Stimulated activated CD8-positive, alpha-beta memory T cell treated with anti-CD3 and anti-CD28 coated beads, Interleukin-4, amount 100 ng/mL, for 48 hours (primary cell): ENCODE measurements around the gene PGC.
A peak's percentile ranks its signal among the peaks of the same experiment; 100 is the strongest.

Experiments
- DNase-seq: peaks from one replicate; pipeline ENCODE4 v3.0.0-alpha.2; 2020

Gene PGC

DNA sequence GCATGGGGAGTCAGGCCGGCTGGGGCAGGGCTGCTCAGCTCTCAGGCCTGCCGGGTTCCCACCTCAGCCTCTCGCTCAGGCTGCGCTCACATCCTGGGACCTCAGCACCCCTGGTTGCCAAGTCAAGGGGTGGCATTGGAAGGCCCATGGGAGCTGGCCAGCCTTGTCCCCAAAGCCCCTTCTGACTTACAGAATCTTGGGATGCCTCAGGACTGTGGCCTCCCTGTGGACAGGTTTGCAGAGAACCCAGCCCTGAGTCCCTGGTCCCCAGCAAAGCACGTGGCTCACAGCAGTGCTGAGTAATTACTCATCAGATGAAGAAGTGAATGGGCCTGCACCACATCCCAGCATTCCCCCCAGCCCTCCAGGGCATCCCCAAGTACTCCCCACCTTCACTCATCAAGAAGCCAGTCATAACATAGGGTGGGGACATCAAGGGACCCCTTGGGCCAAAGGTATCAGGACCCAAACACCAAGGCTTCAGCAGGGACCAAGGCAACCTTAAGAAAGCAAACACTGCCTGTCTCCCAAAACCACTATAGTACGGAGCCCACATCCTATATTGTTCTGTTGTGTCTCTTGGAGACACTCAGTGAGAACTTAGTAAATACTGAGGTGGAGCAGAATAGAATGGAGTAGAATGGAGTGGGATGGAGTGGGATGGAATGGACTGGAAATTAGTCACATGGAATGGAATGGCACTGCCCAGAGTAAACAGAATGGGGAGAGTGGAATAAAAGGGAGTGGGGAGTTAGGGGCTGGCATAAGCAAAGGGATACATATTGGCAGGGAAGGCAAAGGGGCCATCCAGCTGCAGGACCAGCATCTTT, 3.6 kb downstream of the PGC start:
- no peak for DNase-seq

DNA sequence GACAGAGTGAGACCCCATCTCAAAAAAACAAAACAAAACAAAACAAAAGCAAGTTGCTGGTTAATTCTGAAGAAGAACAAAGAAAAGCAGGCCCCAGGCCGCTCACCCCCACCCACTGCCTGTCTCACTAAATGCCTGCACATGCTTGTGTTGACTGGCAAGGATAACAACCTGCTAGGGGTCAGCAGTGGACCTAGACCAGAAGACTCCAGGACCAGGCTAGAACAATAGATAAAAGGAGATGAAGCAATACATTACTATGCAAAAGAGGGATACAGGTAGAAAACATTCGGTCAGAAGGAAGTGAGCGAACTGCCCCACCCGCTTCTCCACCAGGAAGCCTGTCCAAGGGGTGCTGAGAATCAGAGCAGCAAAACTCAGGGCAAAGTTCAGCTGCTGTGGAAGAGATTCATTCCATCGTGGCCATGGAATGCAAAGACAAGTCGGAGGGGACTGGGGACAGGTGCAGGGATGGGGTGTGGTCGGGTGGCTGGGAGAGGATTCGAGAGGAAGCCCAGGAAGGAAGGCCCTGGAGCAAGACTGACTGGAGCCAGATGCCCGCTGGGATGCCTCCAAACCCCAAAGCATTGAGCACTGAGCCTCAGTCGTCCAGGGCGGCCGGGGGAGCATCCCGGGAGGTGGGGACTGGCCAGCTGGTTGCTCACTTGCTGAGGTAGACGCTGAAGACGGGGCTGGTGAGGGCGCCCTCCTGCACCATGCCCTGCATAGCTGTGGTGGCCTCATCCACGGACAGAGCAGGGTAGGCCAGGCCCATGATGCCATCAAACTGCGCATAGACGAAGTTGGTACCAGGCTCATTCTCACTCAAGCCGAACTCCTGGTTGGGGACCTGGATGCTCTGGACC, 5.3 kb downstream of the PGC start:
- no peak for DNase-seq

DNA sequence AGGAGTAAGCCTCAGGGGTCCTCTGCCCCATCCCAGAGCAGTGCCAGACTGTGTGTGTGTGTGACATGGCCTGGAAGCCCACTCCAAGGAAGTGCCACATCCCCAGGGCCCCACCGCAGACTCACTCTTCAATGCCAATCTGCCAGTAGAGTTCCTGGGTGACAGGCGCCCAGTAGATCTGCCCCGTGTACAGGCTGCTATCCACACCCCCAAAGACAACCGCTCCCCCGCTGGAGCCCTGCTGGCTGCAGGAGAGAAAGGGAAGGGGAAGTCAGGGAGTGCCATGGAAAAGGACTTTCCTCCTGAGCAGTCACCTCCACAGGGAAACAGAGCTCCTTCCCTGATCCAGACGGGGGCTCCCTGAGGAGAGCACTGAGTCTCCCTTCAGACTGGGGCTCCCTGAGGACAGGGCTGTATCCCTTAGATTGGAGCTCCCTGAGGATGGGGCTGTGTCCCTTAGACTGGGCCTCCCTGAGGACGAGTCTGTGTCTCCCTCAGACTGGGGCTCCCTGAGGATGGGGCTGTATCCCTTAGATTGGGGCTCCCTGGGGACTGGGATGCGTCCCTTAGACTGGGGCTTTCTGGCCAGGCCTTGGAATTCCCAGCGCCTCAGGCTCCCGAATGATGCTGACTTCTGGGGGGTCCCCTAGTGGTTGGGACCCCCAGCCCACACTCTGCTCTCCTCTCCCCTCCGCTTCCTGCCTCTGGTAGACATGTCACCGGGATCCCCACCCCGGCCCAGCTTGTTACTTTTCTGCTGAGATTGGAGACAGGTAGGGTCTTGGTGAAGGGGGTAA, 6.6 kb downstream of the PGC start:
- no peak for DNase-seq

DNA sequence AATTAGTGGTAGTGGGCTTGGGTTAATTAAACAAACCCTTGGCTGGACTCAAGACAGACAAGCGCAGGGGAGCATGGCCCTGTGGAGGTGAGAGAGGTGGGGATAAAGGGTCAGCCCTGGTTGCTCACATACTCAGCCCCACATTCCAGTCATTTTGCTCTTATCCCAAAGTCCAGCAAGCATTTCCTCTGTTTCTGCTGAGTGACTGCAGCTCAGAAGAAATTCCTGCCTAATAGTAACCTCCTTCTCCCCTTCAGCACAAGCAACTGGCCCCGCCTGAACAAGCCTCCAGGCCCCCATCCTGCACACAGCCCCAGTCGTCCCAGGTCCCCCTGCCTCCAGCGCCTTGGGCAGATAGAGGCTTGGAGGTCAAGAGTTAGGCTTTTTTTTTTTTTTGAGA, 8.2 kb downstream of the PGC start:
- no peak for DNase-seq

DNA sequence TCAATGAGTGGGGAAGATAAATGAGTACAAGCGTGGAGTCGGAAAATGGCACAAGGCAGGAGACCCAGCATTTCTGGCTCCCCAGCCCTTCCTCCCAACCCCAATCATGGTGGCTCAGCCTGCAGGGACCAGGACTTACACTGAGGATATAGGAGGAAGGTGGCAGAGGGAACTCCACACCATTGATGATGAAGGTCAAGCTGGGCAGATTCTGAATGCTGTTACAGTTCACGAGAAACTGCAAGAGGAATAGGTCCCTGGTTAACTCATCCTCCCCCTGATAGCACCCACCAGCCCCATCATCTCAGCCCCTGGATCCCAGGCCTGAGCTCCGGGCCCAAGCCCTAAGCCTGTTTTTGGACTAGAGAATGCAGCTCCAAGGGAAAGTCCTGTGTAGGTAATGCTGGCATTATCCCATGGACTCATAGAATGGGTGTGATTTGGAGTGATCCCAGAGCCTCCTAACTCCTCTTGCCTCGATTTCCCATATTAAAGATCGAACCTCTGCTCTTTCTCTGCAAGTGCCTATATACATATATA, 9.5 kb downstream of the PGC start:
- no peak for DNase-seq

DNA sequence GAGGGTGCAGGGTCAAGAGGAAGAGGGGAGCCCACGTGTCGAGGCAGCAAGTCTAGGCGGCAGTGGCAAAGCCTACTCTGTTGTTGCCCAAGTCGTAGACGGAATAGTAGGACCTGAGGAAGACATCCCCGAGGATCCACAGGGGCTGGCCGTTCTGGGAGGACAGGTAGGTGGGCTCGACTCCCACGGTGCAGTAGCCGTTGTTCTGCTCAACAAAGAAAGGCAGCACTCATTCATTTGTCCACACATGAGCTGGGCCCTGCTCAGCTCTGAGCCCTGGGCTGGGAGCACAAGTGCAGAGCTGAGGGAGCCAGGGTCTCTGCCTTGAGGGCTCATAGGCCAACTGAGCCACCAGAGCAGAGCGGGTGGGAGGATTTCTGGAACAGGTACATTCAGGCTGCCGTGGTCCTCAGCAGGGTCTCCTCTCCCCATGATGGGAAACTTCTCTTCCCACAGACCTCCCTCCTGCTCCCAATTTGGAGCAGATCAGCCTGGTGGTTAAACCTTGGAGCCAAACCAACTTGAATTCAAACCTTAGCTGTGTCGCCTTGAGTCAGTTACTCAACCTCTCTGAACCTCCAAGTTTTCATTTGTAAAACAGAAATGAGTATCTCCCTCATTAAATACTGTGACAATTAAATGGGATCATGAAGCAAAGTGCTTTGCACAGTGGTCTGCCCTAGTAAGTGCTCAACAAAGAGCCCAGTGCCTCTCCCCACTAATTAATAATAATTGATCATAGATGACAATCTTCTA, 10.2 kb downstream of the PGC start:
- DNase-seq = no peak

DNA sequence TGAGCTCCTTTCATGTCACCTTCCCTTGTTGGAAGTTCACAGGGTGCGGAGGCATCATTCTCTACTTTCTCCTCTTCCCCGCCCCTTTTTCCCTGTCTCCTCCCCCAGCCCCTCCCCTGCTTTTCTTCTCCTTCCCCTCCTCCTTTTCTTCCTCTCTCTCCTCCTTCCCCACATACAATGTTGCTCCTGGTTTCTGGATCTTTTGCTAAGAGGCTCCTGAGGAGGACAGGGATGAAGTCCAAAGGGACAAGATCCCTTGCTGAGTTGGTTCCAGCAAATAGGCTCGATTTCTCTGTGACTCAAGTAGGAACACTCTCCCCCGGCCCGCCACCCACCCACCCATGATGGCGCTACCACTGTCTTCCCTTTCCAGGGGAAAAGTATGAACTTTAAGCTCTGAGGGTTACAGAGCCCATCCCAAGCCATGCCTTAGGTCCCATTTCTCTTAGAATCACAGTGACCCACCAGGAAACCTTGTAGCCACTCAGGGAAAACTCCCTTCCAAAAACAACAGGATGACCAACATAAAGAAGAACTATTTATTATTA, 10.9 kb downstream of the PGC start:
- DNase-seq = no peak

DNA sequence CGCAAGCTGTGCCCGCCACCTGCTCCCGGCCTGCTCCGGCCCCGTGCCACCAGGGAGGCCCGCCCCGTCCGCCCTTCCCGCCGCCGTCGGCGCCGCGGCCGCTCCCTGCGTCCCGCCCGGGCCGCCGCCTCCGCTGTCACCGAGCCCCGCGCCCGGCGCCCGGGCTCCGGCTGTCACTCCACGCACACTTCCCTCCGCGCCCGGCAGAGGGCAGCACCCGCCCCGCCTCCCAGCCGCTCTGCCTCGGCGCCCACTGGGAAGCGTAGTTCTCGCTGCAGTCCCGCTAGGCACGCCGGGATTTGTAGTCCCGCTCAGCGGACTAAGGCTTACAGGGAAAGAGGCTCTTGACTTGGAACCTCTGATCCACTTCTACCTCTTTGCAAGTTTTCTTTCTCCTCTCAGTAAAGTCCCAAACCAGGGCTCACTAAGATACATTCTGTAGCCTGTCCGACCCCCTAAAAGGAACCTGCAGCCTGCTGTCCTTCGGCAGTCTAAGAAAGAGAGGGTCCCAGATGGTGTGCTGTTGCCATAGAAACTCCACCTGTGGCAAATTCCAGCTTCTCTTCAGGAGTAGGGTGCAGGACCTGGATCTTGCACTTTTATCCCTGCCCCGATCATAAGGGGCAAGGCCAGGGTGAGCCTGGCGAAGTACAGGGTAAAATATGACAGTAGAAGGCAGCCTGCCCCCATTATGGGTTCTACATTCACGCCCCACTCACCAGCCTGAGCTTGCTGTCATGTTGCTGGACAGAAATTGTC, 11.6 kb downstream of the PGC start, which contains the start of gene TFEB:
TFEB (minus strand) TSS at position 182 of the 759 bp plus-strand sequence. CDS start 44,395 bp downstream, outside the sequence.
- peak; percentile 96 for DNase-seq

DNA sequence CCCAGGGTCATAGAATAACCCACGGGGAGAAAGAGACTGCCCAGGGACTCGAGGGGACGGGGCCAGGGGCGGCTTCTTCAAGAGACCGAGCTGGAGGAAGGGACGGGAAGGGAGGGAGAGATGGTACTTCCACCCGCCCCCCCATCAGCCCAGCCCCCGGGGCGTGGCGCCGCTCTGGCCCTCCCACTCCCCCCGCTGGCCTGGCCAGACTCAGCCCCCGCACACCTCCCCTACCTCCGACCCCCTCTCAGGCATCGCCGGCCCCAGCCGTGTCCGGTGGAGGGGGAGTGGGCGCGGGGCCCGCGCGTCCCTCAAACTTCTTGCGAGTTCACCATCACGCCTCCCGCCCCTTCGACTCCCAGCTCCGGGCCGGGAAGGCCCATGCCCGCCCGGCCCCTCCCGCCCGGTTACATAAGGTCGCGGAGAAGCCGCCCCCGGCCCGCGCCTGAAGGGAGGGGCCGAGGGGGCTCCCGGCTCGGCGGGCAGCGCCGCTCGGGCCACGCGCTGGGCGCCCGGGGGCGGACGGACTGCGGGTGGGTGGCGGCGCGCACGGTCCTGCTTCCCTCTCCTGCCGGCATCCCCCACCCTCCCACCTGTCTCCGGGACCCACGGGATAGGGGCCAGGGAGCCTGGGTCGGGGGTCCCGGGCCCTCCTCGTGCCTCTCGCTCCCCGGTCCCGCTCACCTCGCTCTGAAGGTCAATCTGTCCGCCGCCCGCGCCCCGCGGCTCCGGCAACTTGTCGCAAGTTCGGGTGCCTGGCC, 12.4 kb downstream of the PGC start:
- peak; percentile 81 for DNase-seq

DNA sequence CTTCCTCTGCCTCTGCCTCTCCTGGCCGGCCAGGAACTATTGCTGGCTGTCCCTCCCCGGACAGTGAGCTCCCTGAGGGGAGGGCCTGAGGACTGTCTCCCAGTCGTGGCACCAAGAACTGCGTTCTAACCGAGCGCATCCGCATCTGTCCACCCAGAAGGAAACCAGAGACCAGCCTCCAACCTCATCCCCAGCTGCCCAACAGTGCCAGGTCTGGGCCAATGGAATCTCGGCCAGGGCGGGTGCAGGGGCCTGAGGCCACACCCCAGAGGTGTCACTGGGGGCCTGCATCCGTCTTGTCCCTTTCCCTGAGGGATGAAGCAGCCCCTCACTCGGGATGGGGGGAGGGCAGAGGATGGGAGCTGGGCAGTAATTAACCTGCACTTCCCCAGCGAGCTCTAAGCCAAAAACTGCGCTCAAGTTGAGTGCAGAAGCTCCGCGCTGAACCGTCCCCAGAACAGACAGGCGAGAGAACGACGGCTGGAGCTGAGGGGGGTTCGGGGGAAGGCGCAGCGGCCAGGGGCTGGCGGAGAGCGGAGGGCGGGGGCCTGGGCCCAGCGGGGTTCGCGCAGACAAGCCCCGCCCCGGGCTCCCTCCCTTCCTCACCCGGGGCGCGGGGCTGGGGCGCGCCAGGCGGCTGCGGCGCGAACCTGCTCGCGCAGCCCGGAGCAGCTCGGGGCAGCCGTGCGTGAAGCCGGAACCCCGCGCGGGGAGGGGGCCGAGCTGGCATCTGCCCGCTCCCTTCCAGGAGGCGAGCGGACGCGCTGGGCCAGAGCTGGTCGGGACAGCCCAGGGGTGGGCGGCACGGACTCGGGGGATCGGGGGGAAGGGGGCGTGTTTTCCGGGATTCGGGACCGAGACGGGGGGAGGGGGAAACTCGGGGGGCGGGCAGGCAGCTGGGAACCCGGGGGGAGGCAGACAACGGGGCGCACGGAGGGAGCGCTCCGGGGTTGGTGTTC, 13.2 kb downstream of the PGC start:
- peak; percentile 67 for DNase-seq

DNA sequence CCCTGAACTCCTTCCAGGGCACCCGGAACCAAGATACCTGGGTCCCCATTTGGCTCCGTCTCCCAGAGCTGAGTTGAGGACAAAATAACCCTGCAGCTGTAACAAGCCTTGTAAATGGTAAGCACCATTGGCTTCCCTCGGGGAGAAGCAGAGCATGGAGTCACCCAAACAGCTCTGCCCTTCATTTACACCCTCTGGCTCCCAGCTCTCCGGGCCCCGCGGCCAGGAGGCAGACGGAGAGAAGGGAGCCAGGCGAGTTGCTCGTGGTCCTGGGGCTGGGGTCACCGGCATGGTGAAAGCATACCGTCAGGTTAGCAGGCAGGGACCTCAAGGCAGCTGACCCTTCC, 13.9 kb downstream of the PGC start:
- DNase-seq = no peak

DNA sequence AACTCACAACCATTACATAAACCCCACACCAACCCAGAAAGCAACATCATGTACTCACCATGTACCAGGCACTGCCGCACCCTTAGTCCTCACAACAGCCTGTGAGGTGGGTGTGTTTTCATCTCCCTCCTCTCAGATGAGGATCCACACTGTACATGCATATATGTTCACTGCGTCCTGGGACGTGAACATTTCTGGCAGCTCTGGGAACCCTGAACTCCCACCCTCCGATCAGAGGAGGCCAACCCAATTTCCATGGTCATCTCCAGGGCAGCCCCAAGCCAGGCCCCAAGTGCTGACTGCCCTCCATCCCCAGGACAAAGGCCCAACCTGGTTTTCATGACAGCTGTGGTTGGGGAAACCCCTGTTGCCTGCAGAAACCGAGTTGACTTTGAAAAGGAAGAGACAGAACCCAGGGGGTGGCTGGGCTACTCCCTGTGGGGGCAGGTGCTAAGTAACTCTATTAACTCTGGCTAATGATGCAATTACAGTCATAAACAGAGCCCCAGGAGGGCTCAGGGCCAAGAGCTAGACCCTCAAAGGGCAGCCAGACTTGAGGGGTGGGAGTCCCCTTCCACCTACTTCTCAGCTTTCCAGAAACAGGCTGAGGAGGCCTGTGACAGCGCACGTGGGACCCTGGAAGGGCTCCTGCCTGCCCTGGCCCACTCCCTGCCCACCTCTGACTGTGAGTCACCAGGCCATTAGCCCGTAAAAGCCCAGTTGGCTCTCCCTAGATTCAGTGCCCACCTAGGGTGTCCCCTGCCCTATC, 14.4 kb downstream of the PGC start:
- DNase-seq = peak; percentile 67

DNA sequence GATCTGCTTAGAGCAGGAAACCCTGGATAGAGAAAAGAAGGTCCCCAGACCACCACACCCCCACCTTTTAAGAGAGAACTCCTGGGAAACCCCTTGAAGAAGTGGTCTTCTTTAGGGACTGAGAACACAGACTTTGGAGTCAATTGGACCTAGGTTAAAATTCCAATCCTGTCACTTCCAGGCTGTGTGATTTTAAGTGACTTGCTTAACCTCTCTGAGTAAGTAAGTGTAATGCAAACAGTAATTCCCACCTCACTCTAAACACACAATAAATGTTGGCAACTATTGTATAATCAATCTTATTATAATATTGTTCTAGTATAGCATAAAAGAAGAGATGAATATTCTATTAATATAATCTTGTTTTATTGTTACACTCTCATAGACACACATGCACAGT, 15.0 kb downstream of the PGC start:
- DNase-seq = no peak

DNA sequence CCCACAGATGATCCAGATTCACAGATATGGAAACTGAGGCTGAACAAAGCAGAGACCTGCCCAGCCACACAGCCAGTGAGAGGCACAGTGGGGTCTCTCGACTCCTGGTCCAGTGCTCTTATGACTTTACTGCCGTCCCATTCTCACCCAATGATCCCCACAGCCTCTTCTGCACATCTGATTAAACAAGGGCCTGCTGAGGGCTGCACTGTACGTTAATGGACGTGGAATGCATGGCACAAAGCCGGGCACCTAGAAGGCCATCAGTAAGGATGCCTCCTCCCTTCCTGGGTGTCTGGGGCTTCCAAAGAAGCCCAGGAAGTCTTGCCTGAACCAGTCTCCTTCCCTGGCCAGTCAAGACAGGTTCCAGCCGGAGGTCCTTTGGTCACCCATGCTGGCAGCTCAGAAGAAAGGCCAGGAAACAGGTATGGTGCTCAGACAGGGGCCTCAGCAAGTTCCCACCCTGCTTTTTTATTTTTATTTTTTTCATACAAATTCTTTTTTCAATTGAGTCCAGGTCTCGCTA, 15.6 kb downstream of the PGC start:
- DNase-seq = no peak

DNA sequence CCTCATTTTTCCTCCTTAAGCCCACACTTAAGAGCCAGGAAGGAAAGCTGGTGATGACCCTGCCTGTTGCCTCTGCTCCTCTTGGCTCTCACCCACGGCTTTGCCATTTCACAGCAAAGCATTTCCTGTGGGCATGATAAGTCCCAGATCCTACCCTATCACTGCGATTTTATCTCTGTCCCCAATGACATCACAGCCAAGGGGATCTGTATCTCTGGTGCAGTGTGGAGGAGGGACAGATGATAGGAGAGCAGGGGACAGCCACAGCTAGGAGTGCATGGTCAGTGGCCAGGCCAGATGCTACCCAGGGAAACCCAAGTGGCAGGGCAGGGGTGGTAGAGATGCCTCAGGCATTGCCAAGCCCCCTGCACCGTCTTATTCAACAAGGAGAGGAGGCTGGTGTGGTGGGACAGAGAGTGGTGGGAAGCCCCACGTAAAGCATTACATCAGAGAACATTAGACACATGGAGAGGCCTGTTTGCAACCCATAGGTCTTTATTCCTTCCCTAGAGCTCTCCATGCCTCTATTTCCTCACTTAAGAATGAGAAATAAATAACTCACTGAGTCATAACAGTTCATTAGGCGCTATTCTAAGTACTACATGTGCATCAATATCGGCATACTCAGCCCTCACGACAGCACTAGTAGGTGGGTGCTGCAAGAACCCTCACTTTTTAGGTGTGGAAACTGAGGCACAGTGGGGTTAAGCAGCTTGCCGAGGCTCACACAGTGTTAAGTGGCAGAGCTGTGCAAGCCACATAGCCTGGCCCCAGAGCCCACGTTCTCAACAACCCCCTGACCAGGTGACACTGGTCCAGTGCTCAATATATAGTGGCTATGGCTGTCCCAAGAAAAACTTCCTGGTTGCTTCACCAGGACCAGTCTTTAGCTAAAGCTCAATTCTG, 16.4 kb downstream of the PGC start:
- no peak for DNase-seq

DNA sequence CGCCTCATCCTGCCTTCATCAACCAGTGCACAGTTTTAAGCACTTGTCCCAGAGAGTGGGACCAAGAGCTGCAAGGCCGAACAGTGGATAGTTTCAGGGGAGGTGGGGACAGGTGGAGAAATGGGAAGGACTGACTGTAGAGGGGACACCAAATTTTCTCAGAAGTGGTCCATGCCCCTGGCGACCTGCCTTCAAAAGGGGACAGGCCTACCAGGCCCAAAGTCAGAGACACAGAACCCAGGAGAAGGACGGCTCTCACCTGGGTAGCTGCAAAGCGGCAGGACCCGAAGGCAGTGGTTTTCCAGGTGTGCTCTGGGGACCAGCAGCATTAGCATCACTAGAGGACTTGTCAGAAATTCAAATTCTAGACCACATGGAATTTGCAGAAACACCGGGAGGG, 17.6 kb downstream of the PGC start:
- no peak for DNase-seq

DNA sequence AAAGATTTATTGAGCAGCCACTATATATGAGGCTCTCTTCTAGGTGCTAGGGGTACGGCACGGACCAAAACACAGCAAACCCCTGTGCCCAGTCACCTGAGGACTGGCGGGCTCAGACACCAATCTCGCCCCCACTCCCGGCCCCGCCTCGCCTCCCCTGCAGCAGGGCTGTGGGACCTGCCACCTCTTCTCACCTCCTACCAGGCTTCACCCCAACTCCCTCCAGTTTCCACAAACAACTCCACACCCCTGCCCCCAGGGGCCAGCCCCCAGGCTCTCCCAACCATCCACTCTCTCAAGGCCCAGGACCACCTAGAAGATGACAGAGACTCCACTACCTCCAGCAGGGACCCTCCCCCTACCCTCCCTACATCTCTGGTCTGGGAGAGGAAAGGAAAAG, 18.2 kb downstream of the PGC start:
- no peak for DNase-seq
